Common myeloid progenitor, CD34-positive (primary cell): Measurements from ENCODE around the gene P2RY12.

Experiments used
- CTCF ChIA-PET: fragments of 350-600 bp; sonication (Branson Sonifier 250); formaldehyde crosslinking; loops from one replicate; lab custom pipeline; 2021; ENCODE audit warnings: antibody characterized with exemption; lab: Charles Lee
- POLR2A ChIA-PET: fragments of 350-600 bp; sonication (Branson Sonifier 250); formaldehyde crosslinking; loops from one replicate; lab custom pipeline; 2021; ENCODE audit warnings: antibody characterized with exemption; lab: Charles Lee
- DNase-seq, 3 donors: peaks; one replicate each; pipeline versions ENCODE4 v3.0.0 to v3.0.0-alpha.2; 2013
- H3K27ac ChIP-seq, 2 experiments: 1 replicate in 1 of 2; 2 replicates in 1 of 2; pipeline ENCODE4 v1.7.0; 2013; ENCODE audit warnings: inconsistent platforms in 2 of 2, low read length in 2 of 2, mild to moderate bottlenecking in 2 of 2, low read depth in 1 of 2, moderate library complexity in 1 of 2; ENCODE audit not compliant: severe bottlenecking in 2 of 2, insufficient read depth in 1 of 2, poor library complexity in 1 of 2
- H3K27me3 ChIP-seq, 5 experiments: replicated peaks in 2 of 5; 1 replicate in 3 of 5; 2 replicates in 2 of 5; pipeline versions ENCODE4 v1.6.1 to v1.7.0; 2013; ENCODE audit warnings: low read length in 4 of 5, mild to moderate bottlenecking in 2 of 5, moderate library complexity in 2 of 5, inconsistent platforms in 1 of 5; ENCODE audit not compliant: insufficient read depth in 5 of 5, control insufficient read depth in 4 of 5
- H3K36me3 ChIP-seq, 4 experiments: 1 replicate in 2 of 4; 2 replicates in 2 of 4; pipeline versions ENCODE4 v1.6.1 to v1.7.0; 2013; ENCODE audit warnings: low read length in 3 of 4, control low read depth in 1 of 4, mild to moderate bottlenecking in 1 of 4; ENCODE audit not compliant: control insufficient read depth in 4 of 4, insufficient read depth in 4 of 4
- H3K4me1 ChIP-seq, 4 experiments: 1 replicate in 3 of 4; 2 replicates in 1 of 4; pipeline versions ENCODE4 v1.6.1 to v1.7.1; 2013; ENCODE audit warnings: low read length in 3 of 4, mild to moderate bottlenecking in 3 of 4, control low read depth in 1 of 4, inconsistent platforms in 1 of 4, moderate library complexity in 1 of 4; ENCODE audit not compliant: control insufficient read depth in 4 of 4, insufficient read depth in 4 of 4; ENCODE audit errors: control extremely low read depth in 1 of 4
- H3K4me3 ChIP-seq, 7 experiments: 1 replicate in 4 of 7; 2 replicates in 3 of 7; pipeline versions ENCODE4 v1.5.1 to v1.7.0; 2013; ENCODE audit warnings: mild to moderate bottlenecking in 7 of 7, low read length in 6 of 7, moderate library complexity in 6 of 7, inconsistent platforms in 2 of 7, low read depth in 2 of 7, control low read depth in 1 of 7; ENCODE audit not compliant: insufficient read depth in 4 of 7, control insufficient read depth in 1 of 7; ENCODE audit errors: extremely low read depth in 1 of 7
- H3K9me3 ChIP-seq, 5 experiments: 1 replicate in 4 of 5; 2 replicates in 1 of 5; pipeline versions ENCODE4 v1.6.1 to v1.7.1; 2013; ENCODE audit warnings: low read length in 4 of 5, mild to moderate bottlenecking in 2 of 5, inconsistent platforms in 1 of 5, low read depth in 1 of 5, moderate library complexity in 1 of 5; ENCODE audit not compliant: control insufficient read depth in 4 of 5, insufficient read depth in 2 of 5; ENCODE audit errors: control extremely low read depth in 1 of 5
- WGBS: methylation state at CpG from one replicate; pipeline ENCODE4 v1.1.5; 2013; ENCODE audit not compliant: insufficient coverage; 5-methylcytosine and 5-hydroxymethylcytosine counted together

The P2RY12 gene

DNA sequence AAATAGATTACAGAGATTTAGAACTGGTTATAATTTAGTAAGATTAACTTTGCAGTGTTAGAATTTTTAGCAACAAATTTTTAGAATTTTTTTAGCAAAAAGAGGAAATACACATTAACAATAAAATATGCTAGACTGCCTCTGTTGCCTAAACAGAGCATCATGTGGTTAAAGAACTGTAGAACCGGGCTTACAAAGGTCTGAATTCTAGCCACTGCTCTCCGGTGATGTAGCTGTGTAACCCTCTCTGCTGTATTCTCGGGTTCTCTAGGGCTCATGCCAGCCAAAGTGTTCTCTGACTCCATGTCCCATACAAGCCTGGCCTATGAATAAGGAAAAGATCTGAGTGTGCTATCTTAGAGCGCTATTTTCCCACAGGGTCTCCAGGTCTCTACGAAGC is 2.9 kb upstream of the P2RY12 start:
- H3K27me3 ChIP-seq = no peaks in the 10 kb centered on the region
- POLR2A ChIA-PET = no interaction called here
- H3K9me3 ChIP-seq = no peaks in the 10 kb centered on the region
- H3K4me1 ChIP-seq = peaks cover 19 to 33% (median 23%) of the 10 kb centered on the region in 4 experiments
- no peak for DNase-seq
- CTCF ChIA-PET = interaction anchor here (0.8 to 2.2 kb wide), 3 partner anchors 9 to 10 kb away, joined by 3 to 7 read pairs (median 7); no protein-coding TSS in a partner anchor
- peak overlapping the region in 1 of 2 experiments; percentile 12 for H3K27ac ChIP-seq
- peaks cover 0 to 55% (median 10%) of the 10 kb centered on the region in 4 experiments for H3K36me3 ChIP-seq
- WGBS = 83% methylated on average over 5 of the region's 5 CpGs
- H3K4me3 ChIP-seq = no peak overlapping the region

DNA sequence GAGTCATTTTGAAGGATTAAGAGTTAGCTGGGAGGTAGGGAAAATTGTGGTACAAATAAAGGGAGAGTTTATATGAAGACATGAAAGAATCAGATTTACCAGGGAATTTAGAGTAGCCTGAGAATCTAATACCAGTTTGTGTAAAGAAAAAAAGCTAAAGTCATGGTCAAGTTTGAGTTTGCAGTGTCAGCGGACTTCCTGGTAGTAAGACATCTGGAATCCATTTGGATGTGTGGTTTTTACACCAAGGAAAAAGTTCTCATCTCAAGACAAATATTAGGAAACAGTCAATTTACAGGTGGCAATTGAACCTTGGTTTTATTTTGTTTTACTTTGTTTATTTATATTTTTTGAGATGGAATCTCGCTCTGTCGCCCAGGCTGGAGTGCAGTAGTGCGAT is 1.5 kb upstream of the P2RY12 start:
- H3K4me1 ChIP-seq = peaks cover 19 to 38% (median 23%) of the 10 kb centered on the region in 4 experiments
- H3K36me3 ChIP-seq = peaks cover 0 to 57% (median 14%) of the 10 kb centered on the region in 4 experiments
- no peak overlapping the region for H3K4me3 ChIP-seq
- 93% methylated on average over 3 of the region's 4 CpGs for WGBS
- DNase-seq = no peak
- H3K27ac ChIP-seq = no peak overlapping the region
- no peaks in the 10 kb centered on the region for H3K9me3 ChIP-seq
- ChIA-PET CTCF (interaction anchor here (0.9 kb wide), 1 partner anchor 28 kb away, joined by 4 read pairs; no protein-coding TSS in a partner anchor), POLR2A (no interaction called here)
- H3K27me3 ChIP-seq = no peaks in the 10 kb centered on the region

DNA sequence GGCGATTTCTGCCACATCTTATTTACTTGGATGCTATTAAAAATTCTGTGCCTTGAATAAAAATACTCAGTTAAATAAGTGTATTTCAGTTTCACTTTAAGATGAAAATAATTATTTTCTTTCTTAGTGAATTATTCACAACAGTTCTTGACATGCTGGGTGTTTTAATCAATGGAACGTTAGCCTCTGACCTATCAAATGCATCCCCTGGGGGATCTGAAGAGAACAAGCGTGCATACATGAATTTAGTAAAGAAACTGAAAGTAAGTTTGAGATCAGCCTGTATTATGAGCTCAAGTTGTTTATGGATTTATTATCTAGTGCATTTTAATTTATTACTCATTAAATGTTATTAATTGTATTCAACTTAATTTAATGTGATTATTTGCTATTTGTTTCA is 597 bp downstream of the P2RY12 start:
- Histone ChIP-seq H3K4me1 (peaks cover 19 to 38% (median 23%) of the 10 kb centered on the region in 4 experiments), H3K27ac (no peak overlapping the region), H3K36me3 (peaks cover 0 to 53% (median 10%) of the 10 kb centered on the region in 4 experiments), H3K27me3 (no peaks in the 10 kb centered on the region), H3K4me3 (peak overlapping the region in 2 of 7 experiments; percentile 8 to 61), H3K9me3 (no peaks in the 10 kb centered on the region)
- DNase-seq = peak in 2 of 3 donors; percentile 41 to 48
- POLR2A ChIA-PET = no interaction called here
- CTCF ChIA-PET = interaction anchor here (0.9 to 1.6 kb wide), 3 partner anchors 11 to 28 kb away, joined by 3 read pairs; no protein-coding TSS in a partner anchor
- WGBS = no CpG with 5 or more reads among the region's 3 CpGs

DNA sequence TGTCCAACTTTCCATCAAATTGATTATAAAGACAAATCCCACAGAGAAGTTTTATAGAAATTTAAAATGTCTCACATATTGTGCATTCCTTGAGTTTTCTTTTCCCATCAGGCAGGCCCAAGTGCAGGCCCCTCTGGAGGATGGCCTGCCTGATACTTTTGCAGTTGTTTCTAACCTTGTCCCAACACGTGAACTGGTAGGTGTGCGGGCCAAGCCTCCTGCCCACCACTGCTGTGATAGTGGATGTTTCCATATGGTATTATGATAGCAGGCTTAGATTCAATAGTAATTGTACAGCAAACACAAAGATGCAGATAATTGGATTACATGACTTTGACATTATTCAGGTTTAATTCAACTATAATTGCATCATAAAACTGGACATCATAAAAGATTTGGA is 1.4 kb downstream of the P2RY12 start:
- POLR2A ChIA-PET = no interaction called here
- Histone ChIP-seq H3K36me3 (peaks cover 0 to 50% (median 10%) of the 10 kb centered on the region in 4 experiments), H3K9me3 (no peaks in the 10 kb centered on the region), H3K27ac (no peak overlapping the region), H3K27me3 (no peaks in the 10 kb centered on the region), H3K4me1 (peaks cover 19 to 35% (median 21%) of the 10 kb centered on the region in 4 experiments), H3K4me3 (no peak overlapping the region)
- no peak for DNase-seq
- WGBS = no CpG with 5 or more reads among the region's 2 CpGs
- CTCF ChIA-PET = interaction anchor here (0.9 to 1.9 kb wide), 3 partner anchors 10 to 25 kb away, joined by 3 to 5 read pairs (median 3); no protein-coding TSS in a partner anchor

DNA sequence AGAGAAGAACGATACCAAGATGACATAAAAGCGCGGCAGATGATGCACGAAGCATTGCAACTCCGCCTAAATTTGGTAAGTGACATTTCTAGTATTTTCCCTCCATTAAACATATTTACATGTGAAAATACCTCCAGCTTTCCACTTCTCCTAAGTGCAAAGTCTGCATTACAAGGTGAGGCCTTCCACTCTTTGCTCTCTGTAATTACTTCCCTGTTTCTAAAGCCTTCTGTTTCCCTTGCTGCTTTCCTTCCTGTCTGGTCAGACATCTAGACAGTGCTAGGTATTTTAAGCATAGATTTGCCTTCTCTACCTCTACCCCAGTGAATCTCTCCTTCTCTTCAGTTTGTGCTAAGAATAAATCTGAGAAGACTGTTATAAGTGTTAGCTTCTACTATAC is 1.9 kb downstream of the P2RY12 start:
- no peak overlapping the region for H3K27ac ChIP-seq
- no peak overlapping the region for H3K4me3 ChIP-seq
- no peaks in the 10 kb centered on the region for H3K9me3 ChIP-seq
- 85% methylated on average over 4 of the region's 5 CpGs for WGBS
- CTCF ChIA-PET = interaction anchor here (0.6 to 1.9 kb wide), 5 partner anchors 11 to 527 kb away, joined by 3 to 5 read pairs (median 3); no protein-coding TSS in a partner anchor
- H3K36me3 ChIP-seq = peaks cover 0 to 50% (median 10%) of the 10 kb centered on the region in 4 experiments
- H3K27me3 ChIP-seq = no peaks in the 10 kb centered on the region
- peaks cover 17 to 30% (median 19%) of the 10 kb centered on the region in 4 experiments for H3K4me1 ChIP-seq
- DNase-seq = peak in 2 of 3 donors; percentile 51 to 69
- POLR2A ChIA-PET = no interaction called here

DNA sequence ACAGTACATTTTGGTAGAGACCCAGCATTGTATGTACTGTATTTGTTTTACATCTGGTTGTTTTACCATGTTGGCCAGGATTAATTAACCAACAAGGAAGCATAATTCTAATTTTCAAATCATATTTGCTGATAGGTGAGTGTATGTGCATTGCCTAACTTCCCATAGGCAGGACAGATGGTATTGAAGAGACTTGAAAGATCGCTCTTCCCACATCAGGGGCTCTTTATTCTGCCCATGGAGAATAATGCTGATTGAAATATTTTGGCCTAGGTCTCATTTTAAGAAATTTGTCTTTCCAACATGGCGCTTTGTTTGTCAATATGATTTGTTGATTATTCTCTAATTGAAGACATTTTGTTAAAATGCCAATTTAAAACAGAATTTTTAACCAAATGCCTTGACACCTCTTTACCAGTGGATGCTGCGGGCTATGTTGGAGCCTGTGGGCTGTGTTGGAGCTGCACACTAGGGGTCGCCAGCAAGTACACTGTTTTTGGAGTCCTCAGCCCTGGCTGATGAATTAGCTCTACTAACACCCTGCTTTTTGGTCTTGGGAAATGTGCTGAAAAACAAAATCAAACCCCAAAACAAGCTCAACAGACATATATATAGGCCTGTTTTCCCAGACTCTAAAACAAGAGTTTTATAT is 5.3 kb downstream of the P2RY12 start:
- peak; percentile 32 to 59 (median 59) for DNase-seq
- ChIA-PET CTCF (interaction anchor here (1.0 to 2.3 kb wide), 5 partner anchors 8 to 538 kb away, joined by 3 to 7 read pairs (median 5); no protein-coding TSS in a partner anchor), POLR2A (interaction anchor here (0.6 kb wide), 2 partner anchors 21 to 24 kb away, joined by 3 read pairs; no protein-coding TSS in a partner anchor)
- no peaks in the 10 kb centered on the region for H3K9me3 ChIP-seq
- peaks cover 8 to 20% (median 12%) of the 10 kb centered on the region in 4 experiments for H3K4me1 ChIP-seq
- WGBS = 100% methylated on average over 1 of the region's 4 CpGs
- H3K4me3 ChIP-seq = no peak overlapping the region
- no peaks in the 10 kb centered on the region for H3K27me3 ChIP-seq
- H3K27ac ChIP-seq = no peak overlapping the region
- H3K36me3 ChIP-seq = peaks cover 0 to 50% (median 13%) of the 10 kb centered on the region in 4 experiments
